ENCODE measurements around the gene GPR15. TPM values are rescaled to one million over a fixed set of nuclear protein-coding genes. Genes with fewer than 3 reads are reported as not detected.
A peak's percentile ranks its signal among the peaks of the same experiment; 100 is the strongest.

GPR15 gene
- total and polyA plus RNA-seq, 10 of the 15 experiments (the other 5 are each of a cell fraction or from before 2014, with no cell fraction given): 70.7 to 150 (median 115) TPM

- TF ChIP-seq SKIL (IDR thresholded peaks at IDR 0.05; ENCODE audit: low read depth, poor library complexity, severe bottlenecking): peak; percentile 62
- no peak for TF ChIP-seq STAT1 (conservative IDR thresholded peaks at IDR 0.05)
- no peak for TF ChIP-seq CREB1 (IDR thresholded peaks at IDR 0.05; ENCODE audit: low read depth)
- no peak for TF ChIP-seq CEBPB (IDR thresholded peaks at IDR 0.05; ENCODE audit: borderline replicate concordance in 1 of 2, low read depth in 2 of 2, low read length in 2 of 2)
- peak; percentile 92 for TF ChIP-seq RAD21 (IDR thresholded peaks at IDR 0.05; ENCODE audit: insufficient read depth, low read depth, low read length)
- no peak for TF ChIP-seq TCF7 (IDR thresholded peaks at IDR 0.05; ENCODE audit: borderline replicate concordance)
- no peak for TF ChIP-seq RFX5 (IDR thresholded peaks at IDR 0.05; ENCODE audit: low read depth, low read length)
- TF ChIP-seq E4F1 (IDR thresholded peaks at IDR 0.05; ENCODE audit: borderline replicate concordance, partially characterized antibody): no peak
- TF ChIP-seq SMC3 (IDR thresholded peaks at IDR 0.05; ENCODE audit: borderline replicate concordance, low read length): peak; percentile 84; the same call in 1 of the 2 replicates
- TF ChIP-seq CHD1 (IDR thresholded peaks at IDR 0.05; ENCODE audit: low read depth, low read length): no peak
- no peak for TF ChIP-seq PAX5 (IDR thresholded peaks at IDR 0.05; ENCODE audit: borderline replicate concordance, low read depth, low read length)
- no peak for TF ChIP-seq GABPA (IDR thresholded peaks at IDR 0.05; ENCODE audit: low read depth)
- TF ChIP-seq CREM (IDR thresholded peaks at IDR 0.05; ENCODE audit: low read depth): no peak
- no peak for TF ChIP-seq MYC (IDR thresholded peaks at IDR 0.05; ENCODE audit: insufficient read depth, insufficient read length, insufficient replicate concordance, low read length, severe bottlenecking)
- no peak for TF ChIP-seq RB1 (IDR thresholded peaks at IDR 0.05; ENCODE audit: borderline replicate concordance)
- TF ChIP-seq RUNX3 (IDR thresholded peaks at IDR 0.05; ENCODE audit: low read length): no peak
These were observed 41.5 kb downstream of the GPR15 start (continued) for GRCh38 chr3:98573181-98573728.

Data from GM12878 (cell line).